PC-9 (cell line): Measurements from ENCODE around the gene DAB1. TPM values are rescaled to one million over a fixed set of nuclear protein-coding genes. Genes with fewer than 3 reads are reported as not detected.

ENCODE experiments used
- BruUV-seq: library from RNA; stranded (reverse); fragments of 400-500 nt; replicated peaks from 2 replicates; lab custom pipeline; 2021; lab: Mats Ljungman, UMichigan
- CTCF ChIA-PET: fragments of 300-600 bp; sonication (Branson Sonifier 250); formaldehyde crosslinking; loops from one replicate; lab custom pipeline; 2022; ENCODE audit warnings: antibody characterized with exemption; lab: Charles Lee
- POLR2A ChIA-PET: fragments of 300-600 bp; sonication (Branson Sonifier 250); formaldehyde crosslinking; loops from one replicate; lab custom pipeline; 2022; ENCODE audit warnings: antibody characterized with exemption; ENCODE audit not compliant: unreplicated experiment; lab: Charles Lee
- DNase-seq, 2 experiments: peaks; one replicate each; pipeline versions ENCODE4 v3.0.0 to v3.0.0-alpha.2; 2015 to 2022; ENCODE audit warnings: mixed read lengths in 1 of 2
- H2AFZ ChIP-seq: fragments of 200-600 bp; sonication (generic); 2 replicates; pipeline ENCODE4 v1.8.1; 2017; ENCODE audit warnings: antibody characterized with exemption
- H3F3A ChIP-seq: fragments of 200-600 bp; sonication (generic); 2 replicates; pipeline ENCODE4 v1.8.1; 2017; ENCODE audit warnings: antibody characterized with exemption, mild to moderate bottlenecking, low read depth; ENCODE audit not compliant: insufficient read depth
- H3K27ac ChIP-seq: fragments of 200-600 bp; sonication (generic); 2 replicates; pipeline ENCODE4 v1.6.1; 2016; ENCODE audit warnings: mixed run types
- H3K27me3 ChIP-seq: fragments of 200-600 bp; sonication (generic); 2 replicates; pipeline ENCODE4 v1.6.1; 2016; ENCODE audit warnings: low read depth, mixed run types; ENCODE audit not compliant: insufficient read depth
- H3K36me3 ChIP-seq: fragments of 200-600 bp; sonication (generic); 2 replicates; pipeline ENCODE4 v1.6.1; 2016; ENCODE audit warnings: low read depth, mixed run types
- H3K4me1 ChIP-seq: fragments of 200-600 bp; sonication (generic); replicated peaks from 2 replicates; pipeline ENCODE4 v1.6.1; 2016; ENCODE audit warnings: mixed run types; ENCODE audit not compliant: insufficient read depth
- H3K4me2 ChIP-seq: fragments of 200-600 bp; sonication (generic); 2 replicates; pipeline ENCODE4 v1.6.1; 2017; ENCODE audit warnings: mixed run types
- H3K4me3 ChIP-seq: fragments of 200-600 bp; sonication (generic); 2 replicates; pipeline ENCODE4 v1.6.1; 2016; ENCODE audit warnings: mixed run types
- H3K79me2 ChIP-seq: fragments of 200-600 bp; sonication (generic); 2 replicates; pipeline ENCODE4 v1.6.1; 2017; ENCODE audit warnings: low read depth, mixed run types
- H3K9me2 ChIP-seq: fragments of 200-600 bp; sonication (generic); 2 replicates; pipeline ENCODE4 v1.8.1; 2017; ENCODE audit warnings: mild to moderate bottlenecking; ENCODE audit not compliant: insufficient read depth
- H3K9me3 ChIP-seq: fragments of 200-600 bp; sonication (generic); 2 replicates; pipeline ENCODE4 v1.8.1; 2016; ENCODE audit warnings: low read depth; ENCODE audit not compliant: insufficient read depth
- H4K20me1 ChIP-seq: fragments of 200-600 bp; sonication (generic); 2 replicates; pipeline ENCODE4 v1.8.1; 2017; ENCODE audit not compliant: insufficient read depth
- EZH2 ChIP-seq: fragments of 200-600 bp; sonication (generic); IDR thresholded peaks from 2 replicates; pipeline ENCODE4 v1.8.0; 2017; ENCODE audit warnings: antibody characterized with exemption, low read depth
- intact Hi-C: fragments of 100-400 bp; cut with micrococcal nuclease; formaldehyde crosslinking; loops from one replicate; pipeline ENCODE4 v1.10.0; 2022; ENCODE audit not compliant: unreplicated experiment
- total RNA-seq: library from RNA; stranded (reverse); gene quantifications from 2 replicates; pipeline ENCODE4 v1.2.3, GENCODE V29; 2021
- TF ChIP-seq, protein P1 (sequence below): fragments of 200-600 bp; sonication (generic); conservative IDR thresholded peaks from 2 replicates; pipeline ENCODE4 v1.6.1; 2017; ENCODE audit warnings: mixed run types, antibody characterized with exemption, mild to moderate bottlenecking, moderate library complexity

Gene DAB1
- total RNA-seq, 1 experiment from 2014 or later = not detected

DNA sequence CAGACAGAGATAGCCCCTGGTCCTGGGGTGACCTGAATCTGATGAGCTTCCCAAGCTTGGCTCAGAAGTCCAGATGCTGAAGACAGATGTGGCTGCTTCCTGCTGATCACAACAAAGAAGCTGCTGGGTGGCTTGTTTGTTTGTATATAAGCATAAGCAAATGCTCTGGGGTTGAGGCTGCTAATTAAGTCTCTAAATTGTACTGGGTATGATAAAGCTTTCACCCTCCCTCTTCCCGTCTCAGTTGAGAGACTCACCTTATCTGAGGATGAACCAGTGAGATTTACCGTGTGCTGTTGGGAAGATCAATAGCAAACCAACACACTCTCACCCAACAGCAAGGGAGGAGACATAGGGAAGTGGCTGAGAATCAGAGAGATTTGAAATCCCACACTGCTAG, 42.0 kb downstream of the DAB1 start:
- BruUV-seq = no TSS peak
- POLR2A ChIA-PET = no interaction called here
- CTCF ChIA-PET = no interaction called here

DNA sequence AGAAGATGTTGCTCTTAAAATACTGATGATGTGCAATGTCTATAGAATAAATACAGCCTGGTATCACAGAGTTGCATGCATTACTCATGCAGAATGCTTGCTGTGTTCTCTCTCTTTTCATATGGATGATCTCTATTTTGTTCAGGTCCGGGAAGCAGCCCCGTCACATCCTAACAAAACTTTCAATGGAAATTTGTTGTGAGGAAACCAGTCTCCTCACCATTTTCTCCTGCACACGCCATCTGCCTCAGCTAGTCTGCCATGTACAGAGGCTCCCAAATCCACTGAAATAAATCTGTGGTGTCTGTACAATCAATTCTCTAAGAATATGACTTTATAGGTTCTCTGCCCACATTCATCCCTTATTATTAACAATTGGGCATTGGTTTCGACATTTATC, 42.4 kb downstream of the DAB1 start:
- Histone ChIP-seq H3K36me3 (no peaks in the 10 kb centered on the region), H3F3A (no peaks in the 10 kb centered on the region), H3K27ac (no peak overlapping the region), H3K9me3 (no peaks in the 10 kb centered on the region), H4K20me1 (no peaks in the 10 kb centered on the region), H3K4me1 (no peaks in the 10 kb centered on the region), H3K27me3 (peaks cover 3% of the 10 kb centered on the region; the same call in 1 of the 2 replicates), H3K9me2 (no peaks in the 10 kb centered on the region; the same call in 1 of the 2 replicates), H3K79me2 (no peaks in the 10 kb centered on the region), H3K4me2 (no peak overlapping the region), H2AFZ (no peak overlapping the region), H3K4me3 (no peak overlapping the region)
- TF ChIP-seq EZH2 = no peak
- TF ChIP-seq, protein P1, sequence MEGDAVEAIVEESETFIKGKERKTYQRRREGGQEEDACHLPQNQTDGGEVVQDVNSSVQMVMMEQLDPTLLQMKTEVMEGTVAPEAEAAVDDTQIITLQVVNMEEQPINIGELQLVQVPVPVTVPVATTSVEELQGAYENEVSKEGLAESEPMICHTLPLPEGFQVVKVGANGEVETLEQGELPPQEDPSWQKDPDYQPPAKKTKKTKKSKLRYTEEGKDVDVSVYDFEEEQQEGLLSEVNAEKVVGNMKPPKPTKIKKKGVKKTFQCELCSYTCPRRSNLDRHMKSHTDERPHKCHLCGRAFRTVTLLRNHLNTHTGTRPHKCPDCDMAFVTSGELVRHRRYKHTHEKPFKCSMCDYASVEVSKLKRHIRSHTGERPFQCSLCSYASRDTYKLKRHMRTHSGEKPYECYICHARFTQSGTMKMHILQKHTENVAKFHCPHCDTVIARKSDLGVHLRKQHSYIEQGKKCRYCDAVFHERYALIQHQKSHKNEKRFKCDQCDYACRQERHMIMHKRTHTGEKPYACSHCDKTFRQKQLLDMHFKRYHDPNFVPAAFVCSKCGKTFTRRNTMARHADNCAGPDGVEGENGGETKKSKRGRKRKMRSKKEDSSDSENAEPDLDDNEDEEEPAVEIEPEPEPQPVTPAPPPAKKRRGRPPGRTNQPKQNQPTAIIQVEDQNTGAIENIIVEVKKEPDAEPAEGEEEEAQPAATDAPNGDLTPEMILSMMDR = no peak
- intact Hi-C loops = no loop called here
- no TSS peak for BruUV-seq
- CTCF ChIA-PET = no interaction called here
- POLR2A ChIA-PET = no interaction called here
- DNase-seq = no peak

More for the DNA sequence above, 42.0 kb downstream of the DAB1 start:
- Histone ChIP-seq H3K27ac (no peak overlapping the region), H3K79me2 (no peaks in the 10 kb centered on the region), H3K36me3 (no peaks in the 10 kb centered on the region), H3K4me2 (no peak overlapping the region), H4K20me1 (no peaks in the 10 kb centered on the region), H3K4me1 (no peaks in the 10 kb centered on the region), H3K4me3 (no peak overlapping the region), H3K27me3 (no peaks in the 10 kb centered on the region; the same call in 1 of the 2 replicates), H2AFZ (no peak overlapping the region), H3K9me3 (no peaks in the 10 kb centered on the region), H3F3A (no peaks in the 10 kb centered on the region), H3K9me2 (no peaks in the 10 kb centered on the region; the same call in 1 of the 2 replicates)
- no peak for TF ChIP-seq EZH2
- TF ChIP-seq, protein P1 = no peak
- intact Hi-C loops = no loop called here
- DNase-seq = no peak

DNA sequence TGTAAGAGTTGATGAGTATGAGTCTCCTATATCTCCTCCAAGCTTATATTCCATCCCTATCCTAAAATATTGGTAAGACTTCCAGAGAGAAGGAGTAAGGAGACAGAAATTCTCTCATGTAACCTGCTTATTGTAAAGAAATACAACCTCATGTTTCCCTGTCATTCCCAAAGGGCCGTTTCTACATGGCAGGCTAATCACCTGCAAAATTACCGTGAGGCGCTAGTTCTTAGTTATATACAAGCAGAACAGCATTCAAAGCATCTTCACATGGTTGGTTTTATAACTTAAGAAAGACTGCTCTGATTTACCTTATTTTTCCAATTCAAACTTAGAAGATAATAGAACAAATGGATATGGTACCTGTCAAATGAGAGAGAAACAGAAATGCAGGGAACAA, 42.9 kb downstream of the DAB1 start:
- no peaks in the 10 kb centered on the region for H3K79me2 ChIP-seq
- TF ChIP-seq EZH2 = no peak
- TF ChIP-seq, protein P1 = no peak
- no peaks in the 10 kb centered on the region for H3F3A ChIP-seq
- POLR2A ChIA-PET = no interaction called here
- H2AFZ ChIP-seq = no peak overlapping the region
- CTCF ChIA-PET = no interaction called here
- no peaks in the 10 kb centered on the region for H3K4me1 ChIP-seq
- intact Hi-C loops = no loop called here
- DNase-seq = no peak
- H3K4me3 ChIP-seq = no peak overlapping the region
- H3K9me3 ChIP-seq = no peaks in the 10 kb centered on the region
- H3K27me3 ChIP-seq = peaks cover 8% of the 10 kb centered on the region; the same call in 1 of the 2 replicates
- no peaks in the 10 kb centered on the region for H4K20me1 ChIP-seq
- H3K27ac ChIP-seq = no peak overlapping the region
- H3K36me3 ChIP-seq = no peaks in the 10 kb centered on the region
- no peak overlapping the region for H3K4me2 ChIP-seq
- BruUV-seq = no TSS peak
- no peaks in the 10 kb centered on the region; the same call in 1 of the 2 replicates for H3K9me2 ChIP-seq
